Measurements from ENCODE around the gene RERE.
A peak's percentile ranks its signal among the peaks of the same experiment; 100 is the strongest.

RERE gene

GRCh38 chr1:8494681-8495080 is 322.8 kb downstream of the RERE start:
- H3K9me3 ChIP-seq: no peaks in the 10 kb centered on the region
- no peaks in the 10 kb centered on the region for H3K27me3 ChIP-seq

GRCh38 chr1:8493916-8494540 is 323.4 kb downstream of the RERE start:
- Histone ChIP-seq H3K27me3 (no peaks in the 10 kb centered on the region), H3K4me3 (ENCODE audit: low read depth in 1 of 2, low read length in 1 of 2) (no peak overlapping the region), H3K9me3 (no peaks in the 10 kb centered on the region), H3K36me3 (no peaks in the 10 kb centered on the region), H3K4me1 (ENCODE audit: control insufficient read depth in 1 of 2, insufficient read depth in 1 of 2, low read depth in 1 of 2, low read length in 1 of 2) (peaks cover 21 to 23% of the 10 kb centered on the region in 2 experiments), H3K27ac (no peak overlapping the region)
- no peak for TF ChIP-seq CTCF (IDR thresholded peaks at IDR 0.05)

More at GRCh38 chr1:8494681-8495080, 322.8 kb downstream of the RERE start:
- Histone ChIP-seq H3K27ac (no peak overlapping the region), H3K4me3 (ENCODE audit: low read depth in 1 of 2, low read length in 1 of 2) (no peak overlapping the region), H3K36me3 (no peaks in the 10 kb centered on the region), H3K4me1 (ENCODE audit: control insufficient read depth in 1 of 2, insufficient read depth in 1 of 2, low read depth in 1 of 2, low read length in 1 of 2) (peaks cover 22 to 23% of the 10 kb centered on the region in 2 experiments)
- no peak for TF ChIP-seq CTCF (IDR thresholded peaks at IDR 0.05)

DNA sequence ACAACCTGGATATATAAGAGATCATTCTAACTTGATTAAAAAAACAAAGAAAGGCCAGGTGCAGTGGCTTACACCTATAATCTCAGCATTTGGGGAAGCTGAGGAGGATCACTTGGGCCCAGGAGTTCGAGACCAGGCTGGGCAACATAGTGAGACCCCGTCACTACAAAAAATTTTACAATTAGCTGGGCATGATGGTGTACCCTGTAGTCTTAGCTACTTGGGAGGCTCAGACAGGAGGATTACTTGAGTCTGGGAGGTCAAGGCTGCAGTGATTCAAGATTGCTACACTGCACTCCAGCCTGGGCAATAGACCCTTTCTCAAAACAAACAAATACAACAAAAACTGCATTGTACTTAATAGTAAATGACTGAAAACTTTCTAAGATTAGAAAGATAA is 330.2 kb downstream of the RERE start:
- H3K4me3 ChIP-seq (ENCODE audit: low read depth in 1 of 2, low read length in 1 of 2): no peak overlapping the region

DNA sequence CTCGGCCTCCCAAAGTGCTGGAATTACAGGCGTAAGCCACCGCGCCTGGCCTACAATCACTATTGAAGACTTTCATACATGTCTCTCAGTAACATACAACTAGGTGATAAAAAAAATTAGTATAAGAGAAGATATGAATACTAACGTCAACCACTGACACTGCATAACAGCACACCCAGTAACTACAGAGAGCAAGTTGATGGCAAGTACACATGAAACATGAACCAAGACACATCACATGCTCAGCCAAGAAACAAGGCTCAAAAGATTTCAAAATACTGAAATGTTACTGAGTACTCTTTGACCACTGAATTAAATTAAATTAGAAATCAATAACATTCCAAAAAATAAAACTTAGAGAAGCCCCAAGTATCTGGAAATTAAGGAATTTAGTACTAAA is 331.4 kb downstream of the RERE start:
- Histone ChIP-seq H3K4me1 (ENCODE audit: control insufficient read depth in 1 of 2, insufficient read depth in 1 of 2, low read depth in 1 of 2, low read length in 1 of 2) (peaks cover 22 to 26% of the 10 kb centered on the region in 2 experiments), H3K4me3 (ENCODE audit: low read depth in 1 of 2, low read length in 1 of 2) (no peak overlapping the region), H3K27ac (no peak overlapping the region), H3K36me3 (no peaks in the 10 kb centered on the region), H3K27me3 (no peaks in the 10 kb centered on the region), H3K9me3 (no peaks in the 10 kb centered on the region)
- no peak for TF ChIP-seq CTCF (IDR thresholded peaks at IDR 0.05)

More for the DNA sequence above, 330.2 kb downstream of the RERE start:
- Histone ChIP-seq H3K9me3 (no peaks in the 10 kb centered on the region), H3K27me3 (no peaks in the 10 kb centered on the region), H3K27ac (no peak overlapping the region), H3K4me1 (ENCODE audit: control insufficient read depth in 1 of 2, insufficient read depth in 1 of 2, low read depth in 1 of 2, low read length in 1 of 2) (peaks cover 22 to 26% of the 10 kb centered on the region in 2 experiments), H3K36me3 (no peaks in the 10 kb centered on the region)
- no peak for TF ChIP-seq CTCF (IDR thresholded peaks at IDR 0.05)

DNA sequence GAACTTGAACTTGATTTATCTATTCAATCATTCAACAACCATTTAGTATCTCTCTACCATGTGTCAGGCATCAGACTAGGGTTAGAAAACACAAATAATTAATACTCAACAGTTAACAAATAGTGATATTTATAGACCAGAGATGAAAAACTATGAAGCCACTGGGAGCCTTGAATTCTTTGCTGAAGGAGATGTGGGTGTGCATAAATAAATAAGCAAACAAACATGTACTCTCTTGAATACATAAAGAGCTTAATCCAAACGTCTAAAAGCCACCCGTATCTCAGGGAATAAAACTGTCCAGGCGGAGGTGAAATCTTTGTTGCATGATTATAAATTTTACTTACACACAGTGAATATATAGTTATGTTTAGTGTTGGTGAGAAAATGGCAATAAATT is 333.9 kb downstream of the RERE start:
- Histone ChIP-seq H3K27me3 (no peaks in the 10 kb centered on the region), H3K9me3 (no peaks in the 10 kb centered on the region), H3K27ac (peak overlapping the region; percentile 48), H3K4me3 (ENCODE audit: low read depth in 1 of 2, low read length in 1 of 2) (no peak overlapping the region), H3K36me3 (no peaks in the 10 kb centered on the region), H3K4me1 (ENCODE audit: control insufficient read depth in 1 of 2, insufficient read depth in 1 of 2, low read depth in 1 of 2, low read length in 1 of 2) (peaks cover 27 to 29% of the 10 kb centered on the region in 2 experiments)
- TF ChIP-seq CTCF (IDR thresholded peaks at IDR 0.05): no peak

Data from neutrophil (primary cell).